Stimulated activated CD4-positive, alpha-beta T cell treated with anti-CD3 and anti-CD28 coated beads, Interleukin-2, amount 100 ng/mL, for 48 hours (primary cell): ENCODE measurements around the gene ARFIP2.

Source experiments
- DNase-seq, 2 donors: peaks; one replicate each; pipeline ENCODE4 v3.0.0-alpha.2; 2020

ARFIP2 gene

GRCh38 chr11:6440906-6441358, 40.2 kb downstream of the ARFIP2 start, which contains the start of gene HPX:
HPX (minus strand) TSS chr11:6440987; CDS start chr11:6440963, 24 bp downstream.
- DNase-seq: no peak

GRCh38 chr11:6438979-6439571, 42.1 kb downstream of the ARFIP2 start:
- DNase-seq: peak; percentile 39 to 41

- DNase-seq: no peak
These were observed 43.1 kb downstream of the ARFIP2 start for GRCh38 chr11:6437993-6438392.

- DNase-seq: no peak
These were observed 43.7 kb downstream of the ARFIP2 start for GRCh38 chr11:6437423-6437822.

- DNase-seq: no peak
These were observed 47.0 kb downstream of the ARFIP2 start for GRCh38 chr11:6433998-6434660.

GRCh38 chr11:6431861-6432260, 49.3 kb downstream of the ARFIP2 start:
- no peak for DNase-seq

GRCh38 chr11:6427516-6427915, 53.6 kb downstream of the ARFIP2 start:
- DNase-seq: no peak
